ENCODE results near the gene TMEM170B.

- TF ChIP-seq CTCF (IDR thresholded peaks at IDR 0.05): no peak
- no peak for TF ChIP-seq USF1 (CRISPR knock-in tag; IDR thresholded peaks at IDR 0.05)
- TF ChIP-seq IRF2 (CRISPR knock-in tag; IDR thresholded peaks at IDR 0.05; ENCODE audit: borderline replicate concordance, low read depth): no peak
- no peak for TF ChIP-seq NR2C2 (CRISPR knock-in tag; IDR thresholded peaks at IDR 0.05)
- TF ChIP-seq RORB (CRISPR knock-in tag; IDR thresholded peaks at IDR 0.05): no peak
- no peak for TF ChIP-seq ATF6 (CRISPR knock-in tag; IDR thresholded peaks at IDR 0.05)
- TF ChIP-seq E2F4 (CRISPR knock-in tag; IDR thresholded peaks at IDR 0.05; ENCODE audit: borderline replicate concordance, low read depth): no peak
- TF ChIP-seq TEAD4 (CRISPR knock-in tag; IDR thresholded peaks at IDR 0.05): no peak
- TF ChIP-seq ATF1 (CRISPR knock-in tag; IDR thresholded peaks at IDR 0.05): no peak
These were observed 83.6 kb downstream of the TMEM170B start for GRCh38 chr6:11621119-11621518.
